ENCODE measurements around the gene CASTOR2.
"Not testable (repeated sequence)": the region's sequence is repeated elsewhere in the genome, so short reads cannot be mapped to it uniquely, and the experiment has no call there.

The CASTOR2 gene
- 14.6 reads per million, percentile 40 among the genes with 10 or more reads in this experiment for total RNA-seq

DNA sequence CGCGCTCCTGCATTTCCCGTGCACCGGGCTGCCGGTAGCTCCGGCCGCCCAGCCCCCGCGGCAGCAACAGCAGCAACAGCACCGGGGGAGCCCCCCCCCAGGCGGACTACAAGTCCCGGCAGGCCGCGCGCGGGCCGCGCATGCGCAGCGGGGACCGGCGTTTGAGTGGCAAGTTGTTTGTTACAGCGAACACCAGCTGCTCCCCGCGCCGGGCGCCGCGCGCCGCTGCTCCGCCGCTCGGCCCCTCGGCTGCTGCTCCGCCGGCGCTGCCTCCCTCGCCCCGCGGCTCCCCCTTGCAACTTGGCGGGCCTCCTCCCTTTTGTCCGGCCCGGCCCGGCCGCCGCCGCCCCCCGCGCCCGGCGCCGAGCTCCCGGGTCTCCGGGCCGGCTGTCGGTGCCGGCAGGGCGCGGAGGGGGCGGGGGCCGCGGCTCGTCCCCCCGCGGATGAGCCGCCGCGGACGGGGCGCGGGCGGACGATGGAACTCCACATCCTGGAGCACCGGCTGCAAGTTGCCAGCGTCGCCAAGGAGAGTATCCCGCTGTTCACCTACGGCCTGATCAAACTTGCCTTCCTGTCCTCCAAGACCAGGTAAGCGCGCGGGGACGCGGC is at the start of gene CASTOR2:
CASTOR2 (plus strand) TSS at position 195 of the 609 bp plus-strand sequence; CDS start at position 476, 281 bp downstream.
- peak; percentile 52 for DNase-seq

DNA sequence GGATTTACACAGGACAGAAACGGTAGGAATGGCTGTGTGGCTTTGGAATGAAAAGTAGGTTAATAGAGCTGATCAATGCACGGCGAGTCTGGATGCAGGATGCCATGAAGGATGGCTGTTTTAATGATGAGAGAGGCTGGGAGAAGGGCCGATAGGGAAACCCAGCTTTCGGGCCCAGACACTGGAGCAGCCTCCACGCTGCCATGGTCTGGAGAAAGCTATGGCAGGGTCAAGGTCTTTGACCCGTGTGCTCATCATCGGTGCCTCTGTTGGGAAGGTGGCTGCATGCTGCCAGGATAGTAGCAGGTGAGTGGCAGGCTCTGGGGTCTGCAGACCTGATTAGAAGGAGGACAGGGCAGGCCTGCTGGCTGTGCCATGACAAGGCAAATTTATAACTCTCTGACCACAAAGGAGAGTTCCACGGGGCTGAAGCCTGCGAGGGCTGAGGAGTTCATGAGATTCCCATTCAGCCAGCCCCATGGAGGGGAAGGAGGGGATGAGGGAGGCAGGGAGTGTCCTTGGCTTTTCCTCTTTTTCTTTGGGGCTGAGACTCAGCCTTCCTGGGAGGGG is 42.1 kb upstream of the CASTOR2 start:
- not testable (repeated sequence) for DNase-seq

DNA sequence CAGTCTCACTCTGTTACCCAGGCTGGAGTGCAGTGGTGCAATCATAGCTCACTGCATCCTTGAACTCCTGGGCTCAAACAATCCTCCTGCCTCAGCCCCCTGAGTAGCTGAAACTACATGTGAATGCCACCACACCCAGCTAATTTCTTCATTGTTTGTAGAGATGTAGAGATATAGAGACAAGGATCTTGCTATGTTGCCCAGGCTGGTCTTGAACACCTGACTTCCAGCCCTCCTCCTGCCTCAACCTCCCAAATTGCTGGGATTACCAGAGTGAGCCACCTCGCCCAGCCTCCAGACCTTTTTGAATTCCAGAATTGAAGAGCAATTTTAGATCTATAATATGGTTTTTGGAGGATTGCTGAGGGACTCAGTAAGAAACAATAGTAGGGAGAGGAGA is 40.9 kb upstream of the CASTOR2 start:
- not testable (repeated sequence) for DNase-seq

DNA sequence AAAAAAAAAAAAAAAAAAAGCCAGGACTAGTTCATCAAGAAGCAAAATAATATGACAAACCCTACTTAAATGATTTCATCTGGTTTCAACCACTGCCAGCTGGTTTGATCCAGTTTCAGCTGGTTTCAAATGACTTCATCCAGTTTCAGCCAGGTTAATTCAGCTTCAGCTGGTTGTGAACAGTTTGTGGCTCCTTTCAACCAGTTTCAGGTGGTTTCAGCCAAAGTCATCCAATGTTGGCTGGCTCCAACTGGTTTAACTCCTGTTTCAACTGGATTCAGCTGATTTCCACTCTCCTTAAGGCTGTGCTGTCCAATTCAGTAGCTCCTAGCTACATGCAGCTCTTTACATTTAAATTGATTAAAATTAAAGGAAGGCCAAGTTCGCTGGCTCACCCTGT is 37.5 kb upstream of the CASTOR2 start:
- DNase-seq = not testable (repeated sequence)

DNA sequence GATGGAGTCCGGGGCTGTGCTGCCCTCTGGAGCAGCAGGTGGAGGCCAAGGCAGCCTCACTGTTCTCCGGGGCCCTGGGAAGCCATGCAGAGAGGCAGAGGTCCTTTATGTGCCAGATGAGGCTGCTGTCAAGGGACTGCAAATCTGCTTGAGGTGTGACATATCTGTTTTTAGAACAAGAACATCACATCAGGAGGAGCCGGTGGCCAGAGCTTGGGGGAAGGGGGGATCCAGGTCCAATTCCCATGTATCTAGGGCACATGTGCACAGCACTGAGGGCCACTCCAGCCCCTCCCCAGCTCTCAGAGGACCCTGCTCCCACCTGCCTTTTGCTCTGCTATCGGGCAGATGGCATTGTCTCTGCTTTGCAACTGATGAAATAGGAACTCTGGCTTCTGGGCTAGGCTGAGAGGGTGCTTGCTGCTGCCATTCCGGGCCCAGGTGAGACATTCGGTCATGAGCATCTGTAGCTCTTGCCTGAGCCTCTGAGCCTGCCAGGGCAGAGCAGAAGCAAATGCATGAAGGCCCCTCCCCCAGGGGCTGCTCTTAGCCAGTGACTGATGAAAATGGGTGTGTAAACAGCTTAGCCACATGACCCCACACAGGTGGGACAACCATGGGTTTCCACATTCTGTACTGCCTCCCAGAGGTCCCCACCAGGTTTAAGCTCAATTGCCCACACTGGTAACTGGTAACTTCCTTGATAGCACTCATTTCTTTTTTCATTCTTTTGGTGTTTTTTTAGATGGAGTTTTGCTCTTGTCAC is 32.8 kb upstream of the CASTOR2 start:
- not testable (repeated sequence) for DNase-seq

DNA sequence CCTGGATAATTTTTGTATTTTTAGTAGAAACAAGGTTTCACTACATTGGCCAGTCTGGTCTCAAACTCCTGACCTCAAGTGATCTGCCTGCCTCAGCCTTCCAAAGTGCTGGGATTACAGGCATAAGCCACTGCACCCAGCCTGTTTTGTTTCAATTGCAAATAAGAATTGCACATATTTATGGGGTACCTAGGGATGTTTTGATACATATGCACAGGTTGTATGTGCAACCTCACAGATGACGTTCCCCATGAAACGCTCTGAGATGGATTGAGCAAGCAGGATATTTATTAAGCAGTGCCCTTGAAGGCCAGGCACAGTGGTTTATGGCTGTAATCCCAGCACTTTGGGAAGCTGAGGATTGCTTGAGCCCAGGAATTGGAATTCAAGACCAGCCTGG is 25.1 kb upstream of the CASTOR2 start:
- not testable (repeated sequence) for DNase-seq

DNA sequence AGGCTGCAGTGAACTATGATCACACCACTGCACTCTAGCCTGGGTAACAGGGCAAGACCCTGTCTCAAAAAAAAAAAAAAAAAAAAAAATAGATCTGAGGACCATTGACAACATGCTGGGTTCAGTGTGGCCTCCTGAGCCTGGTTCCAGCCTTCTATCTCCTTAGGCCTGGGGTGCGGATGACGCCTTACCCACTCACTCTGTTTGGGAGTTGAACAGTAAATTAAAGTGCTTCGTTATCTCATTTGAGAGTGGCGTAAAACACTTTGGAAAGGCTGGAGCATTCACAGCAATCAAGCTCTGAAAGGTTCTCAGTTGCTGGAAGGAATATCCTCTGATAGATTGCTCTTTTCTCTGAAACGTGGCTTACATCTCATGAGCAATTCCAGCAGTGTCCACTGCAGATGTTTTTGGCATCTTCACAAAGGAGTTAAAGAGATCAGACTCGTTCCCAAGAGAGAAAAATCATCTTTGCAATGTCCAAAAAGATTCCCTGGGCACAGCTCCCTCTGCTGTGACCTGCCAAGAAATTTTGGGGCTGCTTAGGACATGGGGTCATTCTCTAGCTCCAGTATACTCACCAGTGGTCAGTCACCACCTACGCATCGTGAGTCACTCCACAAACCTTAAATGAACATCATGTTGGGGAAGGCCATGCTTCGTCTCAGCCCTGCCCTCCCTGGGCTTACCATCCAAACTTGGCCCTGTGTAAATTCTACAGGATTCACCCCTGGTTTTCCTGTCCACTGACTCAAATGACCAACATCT is 23.0 kb upstream of the CASTOR2 start:
- DNase-seq = not testable (repeated sequence)

DNA sequence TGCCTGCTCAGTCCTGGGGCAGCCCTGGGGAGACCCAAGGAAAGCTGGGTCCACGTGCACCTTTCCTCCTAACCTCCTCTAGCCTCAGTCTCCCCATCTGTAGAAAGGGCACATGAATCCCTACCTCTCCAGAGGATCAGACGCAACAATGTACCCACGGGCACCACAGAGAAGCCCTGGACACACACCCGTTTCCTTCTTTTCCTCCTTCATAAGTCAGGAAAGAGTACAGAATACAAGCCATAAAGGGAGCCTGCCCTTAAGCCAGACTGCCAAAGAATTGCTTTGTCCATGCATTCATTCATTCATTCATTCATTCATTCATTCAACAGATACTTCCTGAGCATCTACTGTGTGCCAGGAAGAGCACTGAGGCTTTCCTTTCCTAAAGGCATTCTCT is 20.6 kb upstream of the CASTOR2 start:
- not testable (repeated sequence) for DNase-seq

DNA sequence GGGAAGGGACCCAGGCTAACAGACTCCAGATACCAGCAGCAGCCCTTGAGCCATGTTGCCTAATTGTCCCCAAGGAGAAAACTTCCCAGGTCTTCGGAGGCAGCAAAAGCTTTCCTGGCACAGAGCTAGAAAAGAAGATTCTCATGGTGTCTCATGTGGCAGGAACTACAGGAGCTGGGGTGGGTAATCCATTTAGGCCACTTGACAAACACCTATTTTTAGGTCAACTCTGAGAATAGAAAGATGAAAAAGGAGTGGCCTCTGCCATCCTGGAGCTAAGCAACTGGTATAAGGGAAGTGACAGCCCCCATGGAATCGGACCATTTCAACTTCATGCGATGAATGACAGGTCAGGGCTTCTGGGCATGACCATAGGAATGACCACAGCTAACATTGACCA is 16.8 kb upstream of the CASTOR2 start:
- not testable (repeated sequence) for DNase-seq

DNA sequence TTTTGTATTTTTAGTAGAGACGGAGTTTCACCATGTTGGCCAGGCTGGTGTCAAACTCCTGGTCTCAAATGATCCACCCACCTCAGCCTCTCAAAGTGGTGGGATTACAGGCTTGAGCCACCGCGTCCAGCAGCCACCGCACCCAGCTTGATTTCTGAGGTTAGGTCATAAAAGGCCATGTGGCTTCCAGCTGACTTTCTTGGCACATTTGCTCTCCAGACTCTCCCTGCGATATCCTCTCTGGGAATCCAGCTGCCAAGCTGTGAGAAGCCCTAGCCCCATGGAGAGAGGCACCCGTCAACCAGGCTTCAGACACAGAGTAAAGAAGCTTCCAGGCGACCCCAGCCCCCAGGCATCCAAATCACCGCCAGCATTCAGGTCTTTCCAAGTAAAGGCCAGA is 10.7 kb upstream of the CASTOR2 start:
- not testable (repeated sequence) for DNase-seq

DNA sequence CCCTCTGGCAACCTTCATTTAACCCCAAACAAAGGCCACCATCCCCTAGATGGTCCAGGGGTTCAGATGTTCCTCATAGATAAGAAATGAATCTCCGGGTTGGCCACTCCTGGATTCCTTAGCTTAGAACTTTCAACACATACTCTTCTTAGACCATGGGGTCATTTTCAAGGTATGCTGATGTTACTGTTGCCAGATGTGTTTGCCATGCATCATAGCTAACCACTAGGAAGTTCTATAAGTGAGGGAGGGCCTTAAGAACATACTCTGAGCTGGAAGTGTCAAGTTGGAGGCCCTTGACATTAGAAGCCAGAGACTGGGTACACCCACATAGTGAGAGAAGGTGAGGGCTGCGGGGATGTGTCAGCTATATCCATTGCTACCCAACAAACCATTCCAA is 6.2 kb upstream of the CASTOR2 start:
- not testable (repeated sequence) for DNase-seq

DNA sequence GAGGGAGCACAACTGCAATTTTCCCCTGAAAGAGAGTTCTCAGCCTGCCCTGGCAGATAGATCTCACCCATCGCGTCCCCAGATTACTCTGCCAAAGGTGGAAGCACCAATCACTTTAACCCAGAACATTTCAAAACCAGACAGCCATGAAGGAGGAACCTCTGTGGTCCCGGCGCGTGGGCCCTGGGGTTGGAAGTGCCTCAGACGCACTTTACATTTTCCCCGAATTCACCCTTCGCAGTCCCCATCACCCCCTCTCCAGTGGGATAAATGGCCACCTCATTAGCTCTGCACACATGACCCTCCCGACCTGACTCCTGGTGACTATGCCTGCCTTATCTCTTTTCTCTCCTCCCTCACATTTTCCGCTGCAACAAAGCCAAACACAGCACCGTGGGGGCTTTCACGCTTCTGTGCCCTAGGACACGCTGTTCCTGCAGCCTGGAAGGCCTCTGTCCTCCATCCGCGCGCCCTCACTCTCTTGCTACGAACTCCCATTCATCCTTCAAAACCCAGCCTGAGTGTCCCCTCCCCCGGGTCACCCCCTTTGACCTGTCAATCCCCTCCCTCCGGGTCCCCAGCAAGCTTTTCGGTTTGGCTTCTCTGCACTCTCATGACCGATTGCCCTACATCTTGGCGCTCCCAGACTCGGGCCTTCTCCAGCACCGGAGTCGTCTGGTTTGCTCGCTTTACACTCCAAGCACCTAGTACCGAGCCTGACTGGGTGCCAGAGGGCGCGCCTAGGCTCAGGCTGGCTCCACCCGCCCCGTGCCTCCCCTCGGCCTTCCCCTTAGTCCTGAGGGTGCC is 598 bp upstream of the CASTOR2 start:
- DNase-seq = not testable (repeated sequence)

DNA sequence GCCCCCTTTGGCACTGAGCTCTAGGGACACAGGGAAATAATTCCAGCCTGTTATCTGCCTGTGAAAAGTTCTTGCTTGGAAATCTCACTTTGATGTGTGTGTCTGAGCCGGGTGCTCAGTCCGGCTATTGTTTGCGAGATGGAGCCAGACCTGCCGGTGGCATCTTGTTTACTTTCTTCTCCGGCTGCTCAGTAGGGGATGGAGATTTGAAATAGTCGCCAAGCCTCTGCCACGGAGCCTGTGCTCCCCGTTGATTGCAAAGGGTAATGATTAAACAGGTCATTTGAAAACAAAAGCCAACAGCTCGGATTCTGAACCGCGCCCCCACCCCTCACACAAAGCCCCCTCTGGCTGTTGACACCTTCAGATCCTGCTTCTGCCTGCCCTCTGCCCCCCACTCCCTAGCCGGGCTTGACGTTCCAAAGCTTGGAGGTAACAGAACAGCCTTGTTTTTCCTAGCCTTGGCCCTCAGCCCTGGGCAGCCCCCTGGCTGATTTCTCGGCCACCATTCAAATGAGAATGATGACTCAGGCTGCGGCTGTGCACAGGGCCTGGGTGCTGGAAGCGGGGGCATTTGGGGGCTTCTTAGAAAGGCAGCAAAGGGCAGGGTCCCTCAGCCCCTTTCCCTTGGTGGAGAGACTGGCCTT is 1.8 kb downstream of the CASTOR2 start:
- DNase-seq = not testable (repeated sequence)

DNA sequence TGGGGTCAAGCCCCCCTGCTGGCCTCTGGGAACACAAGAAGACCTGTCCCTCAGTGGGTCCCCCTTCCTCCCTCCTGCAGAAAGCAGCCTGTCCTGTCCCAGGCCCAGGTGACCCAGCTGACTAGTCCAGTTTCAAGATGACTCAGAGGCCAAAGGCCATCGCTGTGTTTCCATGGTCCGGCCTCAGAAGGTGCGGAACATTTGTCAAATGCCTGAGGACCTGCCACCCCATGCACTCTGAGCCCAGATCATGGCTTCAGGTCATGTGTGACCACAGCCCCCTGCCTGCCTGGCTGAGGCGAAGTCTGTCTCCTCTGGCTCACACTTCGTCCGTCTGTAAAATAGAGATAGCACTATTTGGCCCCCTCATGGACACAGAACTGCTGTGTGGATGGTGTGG is 2.4 kb downstream of the CASTOR2 start:
- not testable (repeated sequence) for DNase-seq

DNA sequence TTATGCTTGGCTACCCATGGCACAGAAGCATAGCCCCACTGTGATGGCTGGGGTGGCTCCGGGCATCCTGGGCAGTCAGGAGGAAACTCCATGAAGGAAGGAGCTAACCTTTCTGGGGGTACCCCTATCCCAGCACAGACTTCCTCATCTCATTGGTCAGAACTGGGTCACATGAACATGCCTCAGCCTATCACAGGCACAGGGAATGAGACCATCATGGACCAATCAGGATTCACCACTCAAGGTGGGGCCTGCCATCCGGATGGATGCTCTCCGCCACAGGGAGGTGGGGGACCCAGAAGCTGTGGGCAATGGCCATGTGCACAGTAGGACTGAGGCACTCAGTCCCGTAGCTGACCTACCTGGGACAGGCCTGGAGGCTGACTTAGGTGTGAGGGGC is 6.9 kb downstream of the CASTOR2 start:
- not testable (repeated sequence) for DNase-seq

DNA sequence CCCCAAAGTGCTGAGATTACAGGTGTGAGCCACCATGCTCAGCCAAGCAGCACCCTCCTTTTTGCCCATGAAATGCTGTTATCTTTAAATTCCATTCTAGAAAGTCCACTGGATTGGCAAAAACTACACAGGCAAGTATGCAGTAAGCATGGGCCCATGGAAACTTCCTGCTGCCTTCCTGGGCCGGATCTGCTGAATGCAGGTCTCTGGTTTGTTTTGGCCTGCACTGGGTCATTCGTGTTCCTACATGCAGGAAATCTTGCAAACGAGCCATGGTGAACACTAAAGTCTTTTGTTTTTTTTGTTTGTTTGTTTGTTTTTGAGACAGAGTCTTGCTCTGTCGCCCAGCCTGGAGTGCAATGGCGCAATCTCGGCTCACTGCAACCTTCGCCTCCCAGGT is 7.9 kb downstream of the CASTOR2 start:
- DNase-seq = not testable (repeated sequence)

DNA sequence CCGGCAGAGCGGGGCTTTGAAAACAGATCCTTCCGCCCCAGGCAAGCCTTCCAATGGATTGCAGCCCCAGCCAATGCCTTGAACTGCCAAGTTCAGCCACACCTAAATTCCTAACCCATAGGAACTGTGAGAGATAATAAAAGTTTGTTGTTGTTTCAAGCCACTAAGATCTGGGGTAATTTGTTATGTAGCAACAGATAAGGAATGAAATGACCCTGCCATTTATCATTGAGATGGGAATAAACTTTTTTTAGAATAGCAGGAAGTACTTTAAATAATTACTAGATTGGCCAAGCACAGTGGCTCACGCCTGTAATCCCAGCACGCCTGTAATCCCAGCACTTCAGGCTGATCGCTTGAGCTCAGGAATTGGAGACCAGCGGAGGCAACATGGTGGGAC is 11.5 kb downstream of the CASTOR2 start:
- DNase-seq = not testable (repeated sequence)

DNA sequence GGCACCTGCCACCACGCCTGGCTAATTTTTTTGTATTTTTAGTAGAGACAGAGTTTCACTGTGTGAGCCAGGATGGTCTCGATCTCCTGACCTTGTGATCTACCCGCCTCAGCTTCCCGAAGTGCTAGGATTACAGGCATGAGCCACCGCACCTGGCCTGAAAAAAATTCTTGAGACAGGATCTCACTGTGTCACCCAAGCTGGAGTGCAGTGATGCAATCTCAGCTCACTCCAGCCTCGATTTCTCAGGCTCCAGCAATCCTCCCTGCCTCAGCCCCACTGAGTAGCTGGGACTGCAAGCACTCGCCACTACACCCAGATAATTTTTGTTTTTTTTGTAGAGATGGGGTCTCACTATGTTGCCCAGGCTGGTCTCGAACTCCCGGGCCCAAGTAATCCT is 13.0 kb downstream of the CASTOR2 start:
- DNase-seq = not testable (repeated sequence)

DNA sequence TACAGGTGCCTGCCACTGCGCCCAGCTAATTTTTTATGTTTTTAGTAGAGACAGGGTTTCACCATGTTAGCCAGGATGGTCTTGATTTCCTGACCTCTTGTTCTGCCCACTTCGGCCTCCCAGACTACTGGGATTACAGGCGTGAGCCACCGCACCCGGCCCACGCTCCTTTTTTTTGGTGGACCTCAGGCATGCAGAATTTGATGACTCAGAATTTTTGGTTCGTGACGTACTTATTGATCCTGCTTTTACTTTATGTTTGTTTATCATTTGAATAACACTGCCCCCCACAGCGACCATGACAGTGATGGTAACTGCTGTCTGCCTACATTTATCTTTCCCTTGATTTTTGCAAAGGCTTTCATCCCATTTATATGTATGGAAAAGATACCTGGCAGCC is 23.9 kb downstream of the CASTOR2 start:
- not testable (repeated sequence) for DNase-seq

DNA sequence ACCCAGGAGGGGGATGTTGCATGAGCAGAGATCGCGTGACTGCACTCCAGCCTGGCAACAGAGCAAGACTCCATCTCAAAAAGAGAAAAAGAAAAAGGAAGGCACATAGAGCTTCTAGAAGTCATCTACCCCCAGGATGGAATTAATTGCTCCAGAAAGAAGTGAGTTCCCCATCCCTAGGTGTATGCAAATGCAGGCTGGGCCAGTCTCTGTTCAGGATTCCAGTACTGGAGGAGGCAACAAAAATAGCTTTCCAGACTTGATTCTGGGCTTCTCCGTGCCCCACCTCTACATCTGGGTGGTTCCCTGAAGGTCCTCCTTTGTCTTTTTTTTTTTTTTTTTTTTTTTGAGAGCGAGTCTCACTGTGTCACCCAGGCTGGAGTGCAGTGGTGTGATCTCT is 28.6 kb downstream of the CASTOR2 start:
- no peak for DNase-seq

DNA sequence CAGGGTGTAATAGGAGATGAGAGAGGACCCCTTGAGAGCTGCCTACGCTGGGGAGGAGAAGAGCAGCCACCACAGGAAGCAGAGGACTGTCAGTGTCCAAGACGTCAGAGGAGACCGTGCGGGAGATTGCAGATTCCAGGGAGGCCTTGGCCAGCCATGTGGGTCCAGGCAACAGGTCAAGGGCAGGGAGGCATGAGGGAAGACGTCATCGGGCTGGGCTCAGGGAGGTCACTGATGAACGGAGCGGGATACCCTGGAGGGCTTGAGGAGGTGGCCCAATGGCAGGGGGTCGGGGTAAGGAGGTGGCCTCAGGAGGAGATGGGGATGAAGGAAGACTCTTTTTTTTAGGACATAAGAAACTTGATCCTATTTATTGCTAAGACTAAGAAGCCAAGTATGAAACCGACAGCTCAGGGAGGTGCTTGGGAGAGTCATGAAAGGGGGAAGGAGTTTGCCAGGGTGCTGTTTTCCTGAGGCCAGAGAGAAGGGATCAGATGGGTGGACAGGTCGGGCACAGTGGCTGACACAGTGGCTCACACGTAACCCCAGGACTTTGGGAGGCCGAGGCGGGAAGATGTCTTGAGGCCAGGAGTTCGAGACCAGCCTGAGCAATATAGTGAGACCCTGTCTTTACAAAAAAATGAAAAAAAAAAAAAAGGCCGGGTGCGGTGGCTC is 30.5 kb downstream of the CASTOR2 start:
- not testable (repeated sequence) for DNase-seq
